ENCODE data around the gene PCDHB7. TPM values are rescaled to one million over a fixed set of nuclear protein-coding genes. Genes with fewer than 3 reads are reported as not detected.
"Not testable (repeated sequence)": the region's sequence is repeated elsewhere in the genome, so short reads cannot be mapped to it uniquely, and the experiment has no call there.

The PCDHB7 gene
- polyA plus RNA-seq, 1 donor = 1.9 TPM

- not testable (repeated sequence) for DNase-seq (ENCODE audit: low read depth)
Observed at GRCh38 chr5:141179876-141180275, 7.4 kb downstream of the PCDHB7 start.

- no peak for DNase-seq (ENCODE audit: low read depth)
Observed at GRCh38 chr5:141180313-141180712, 7.9 kb downstream of the PCDHB7 start.

GRCh38 chr5:141182248-141182647 is 9.8 kb downstream of the PCDHB7 start, which contains the start of gene PCDHB16:
PCDHB16 (plus strand) TSS chr5:141182387; CDS start chr5:141182560, 173 bp downstream.
- no peak for DNase-seq (ENCODE audit: low read depth)

GRCh38 chr5:141184117-141184855 is 11.8 kb downstream of the PCDHB7 start:
- DNase-seq (ENCODE audit: low read depth) = not testable (repeated sequence)

- DNase-seq (ENCODE audit: low read depth) = no peak
Observed at GRCh38 chr5:141186897-141187512, 14.6 kb downstream of the PCDHB7 start, which contains the start of gene PCDHB9. PCDHB9 (plus strand) TSS chr5:141187161; CDS start chr5:141187319, 158 bp downstream.

- DNase-seq (ENCODE audit: low read depth) = not testable (repeated sequence)
Observed at GRCh38 chr5:141188682-141189081, 16.2 kb downstream of the PCDHB7 start.

GRCh38 chr5:141189131-141189530 is 16.7 kb downstream of the PCDHB7 start:
- DNase-seq (ENCODE audit: low read depth) = not testable (repeated sequence)

- no peak for DNase-seq (ENCODE audit: low read depth)
Observed at GRCh38 chr5:141192110-141192725, 19.8 kb downstream of the PCDHB7 start, which contains the start of gene PCDHB10. PCDHB10 (plus strand) TSS chr5:141192353; CDS start chr5:141192553, 200 bp downstream.

GRCh38 chr5:141194332-141194731 is 21.9 kb downstream of the PCDHB7 start:
- not testable (repeated sequence) for DNase-seq (ENCODE audit: low read depth)

GRCh38 chr5:141196363-141196762 is 23.9 kb downstream of the PCDHB7 start:
- no peak for DNase-seq (ENCODE audit: low read depth)

- DNase-seq (ENCODE audit: low read depth) = no peak
Observed at GRCh38 chr5:141199359-141200235, 27.2 kb downstream of the PCDHB7 start, which contains the start of gene PCDHB11. PCDHB11 (plus strand) TSS chr5:141199627; CDS start chr5:141199775, 148 bp downstream.

- not testable (repeated sequence) for DNase-seq (ENCODE audit: low read depth)
Observed at GRCh38 chr5:141201126-141201525, 28.7 kb downstream of the PCDHB7 start.

GRCh38 chr5:141201646-141202045 is 29.2 kb downstream of the PCDHB7 start:
- not testable (repeated sequence) for DNase-seq (ENCODE audit: low read depth)

GRCh38 chr5:141208478-141208877 is 36.0 kb downstream of the PCDHB7 start, which contains the start of gene PCDHB12:
PCDHB12 (plus strand) TSS chr5:141208719; CDS start chr5:141208908, 189 bp downstream.
- no peak for DNase-seq (ENCODE audit: low read depth)

GRCh38 chr5:141210281-141210680 is 37.8 kb downstream of the PCDHB7 start:
- DNase-seq (ENCODE audit: low read depth) = not testable (repeated sequence)

GRCh38 chr5:141210849-141211248 is 38.4 kb downstream of the PCDHB7 start:
- DNase-seq (ENCODE audit: low read depth) = not testable (repeated sequence)

- DNase-seq (ENCODE audit: low read depth) = not testable (repeated sequence)
Observed at GRCh38 chr5:141213656-141214339, 41.4 kb downstream of the PCDHB7 start, which contains the start of gene PCDHB13. PCDHB13 (plus strand) TSS chr5:141213919; CDS start chr5:141214124, 205 bp downstream.

GRCh38 chr5:141214583-141214982 is 42.1 kb downstream of the PCDHB7 start:
- not testable (repeated sequence) for DNase-seq (ENCODE audit: low read depth)

GRCh38 chr5:141215504-141215903 is 43.1 kb downstream of the PCDHB7 start:
- DNase-seq (ENCODE audit: low read depth) = not testable (repeated sequence)

- not testable (repeated sequence) for DNase-seq (ENCODE audit: low read depth)
Observed at GRCh38 chr5:141216035-141216434, 43.6 kb downstream of the PCDHB7 start.
